OCI-LY3 (cell line): Measurements from ENCODE around the gene CTCFL.

Experiments used
- CTCF ChIP-seq: fragments of 200-600, 300-600 bp; sonication (generic); IDR thresholded peaks from 2 replicates; pipeline ENCODE4 v1.5.1; 2014; ENCODE audit warnings: antibody characterized with exemption, low read length, low read depth
- EZH2phosphoT487 ChIP-seq: fragments of 200-600 bp; shearing (Covaris generic); IDR thresholded peaks from 2 replicates; pipeline ENCODE4 v1.6.1; 2018; ENCODE audit warnings: antibody characterized with exemption, mixed run types, low read depth

GRCh38 chr20:57450931-57451330, 74.0 kb downstream of the CTCFL start:
- TF ChIP-seq CTCF (no peak; the same call in 1 of the 2 replicates), EZH2phosphoT487 (no peak)
